Measurements from ENCODE around the gene SNAI1.

The SNAI1 gene

DNA sequence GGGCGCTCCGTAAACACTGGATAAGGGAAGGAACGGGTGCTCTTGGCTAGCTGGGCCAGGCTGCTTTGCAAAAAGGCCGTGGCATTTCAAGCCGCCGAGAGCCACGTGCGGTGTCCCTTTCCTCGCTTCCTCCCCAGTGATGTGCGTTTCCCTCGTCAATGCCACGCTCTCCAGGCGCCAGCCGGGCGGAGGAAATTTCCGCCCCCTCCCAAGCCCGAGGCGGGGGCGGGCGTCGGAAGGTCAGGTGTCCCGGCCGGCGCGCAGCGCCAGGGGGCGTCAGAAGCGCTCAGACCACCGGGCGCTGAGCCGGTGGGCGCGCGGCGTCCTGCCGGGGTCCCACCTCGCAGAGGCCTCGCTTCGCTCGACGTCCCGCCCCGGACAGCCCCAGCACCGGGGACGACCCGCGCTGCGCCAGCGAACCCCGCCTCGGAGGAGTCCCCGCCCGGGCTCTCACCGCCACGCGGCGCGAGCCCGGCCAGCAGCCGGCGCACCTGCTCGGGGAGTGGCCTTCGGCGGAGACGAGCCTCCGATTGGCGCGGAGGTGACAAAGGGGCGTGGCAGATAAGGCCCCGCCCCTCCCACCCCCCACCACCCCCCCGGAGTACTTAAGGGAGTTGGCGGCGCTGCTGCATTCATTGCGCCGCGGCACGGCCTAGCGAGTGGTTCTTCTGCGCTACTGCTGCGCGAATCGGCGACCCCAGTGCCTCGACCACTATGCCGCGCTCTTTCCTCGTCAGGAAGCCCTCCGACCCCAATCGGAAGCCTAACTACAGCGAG, at the start of gene SNAI1:
SNAI1 (plus strand) TSS at position 635 of the 777 bp plus-strand sequence; CDS start at position 715, 80 bp downstream.
- Mint-ChIP-seq H3K4me1 (peaks cover 8% of the 10 kb centered on the region), H3K27ac (peak within 1 kb of the TSS; percentile 38), H3K27me3 (peaks cover 3% of the 10 kb centered on the region), H3K9me3 (no peaks in the 10 kb centered on the region), H3K4me3 (peak within 1 kb of the TSS; percentile 79), H3K36me3 (no peaks in the 10 kb centered on the region)
- ATAC-seq (ENCODE audit: low read depth) = peak; percentile 93
- peak; percentile 73 to 81 for DNase-seq (ENCODE audit: low spot score in 2 of 2)

DNA sequence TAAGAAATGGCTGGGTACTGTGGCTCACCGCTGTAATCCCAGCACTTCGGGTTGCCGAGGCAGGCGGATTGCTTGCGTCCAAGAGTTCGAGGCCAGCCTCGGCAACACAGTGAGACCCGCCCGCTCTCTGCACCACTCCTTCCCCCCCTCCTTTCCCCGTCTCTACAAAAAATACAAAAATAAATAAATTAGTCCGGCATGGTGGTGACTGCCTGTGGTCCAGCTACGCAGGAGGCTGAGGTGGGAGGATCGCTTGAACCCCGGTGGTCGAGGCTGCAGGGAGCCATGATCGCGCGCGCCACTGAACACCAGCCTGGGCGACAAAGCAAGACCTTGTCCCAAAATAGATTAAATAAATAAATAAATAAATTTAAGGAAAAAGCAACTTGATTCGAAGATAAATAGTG, 47.0 kb upstream of the SNAI1 start:
- Mint-ChIP-seq H3K27me3 (no peaks in the 10 kb centered on the region), H3K27ac (peak overlapping the region; percentile 93), H3K4me3 (peak overlapping the region; percentile 97), H3K36me3 (peaks cover 5% of the 10 kb centered on the region), H3K9me3 (no peaks in the 10 kb centered on the region), H3K4me1 (peaks cover 35% of the 10 kb centered on the region)
- ATAC-seq (ENCODE audit: low read depth) (peak; percentile 4), DNase-seq (ENCODE audit: low spot score in 2 of 2) (no peak)

DNA sequence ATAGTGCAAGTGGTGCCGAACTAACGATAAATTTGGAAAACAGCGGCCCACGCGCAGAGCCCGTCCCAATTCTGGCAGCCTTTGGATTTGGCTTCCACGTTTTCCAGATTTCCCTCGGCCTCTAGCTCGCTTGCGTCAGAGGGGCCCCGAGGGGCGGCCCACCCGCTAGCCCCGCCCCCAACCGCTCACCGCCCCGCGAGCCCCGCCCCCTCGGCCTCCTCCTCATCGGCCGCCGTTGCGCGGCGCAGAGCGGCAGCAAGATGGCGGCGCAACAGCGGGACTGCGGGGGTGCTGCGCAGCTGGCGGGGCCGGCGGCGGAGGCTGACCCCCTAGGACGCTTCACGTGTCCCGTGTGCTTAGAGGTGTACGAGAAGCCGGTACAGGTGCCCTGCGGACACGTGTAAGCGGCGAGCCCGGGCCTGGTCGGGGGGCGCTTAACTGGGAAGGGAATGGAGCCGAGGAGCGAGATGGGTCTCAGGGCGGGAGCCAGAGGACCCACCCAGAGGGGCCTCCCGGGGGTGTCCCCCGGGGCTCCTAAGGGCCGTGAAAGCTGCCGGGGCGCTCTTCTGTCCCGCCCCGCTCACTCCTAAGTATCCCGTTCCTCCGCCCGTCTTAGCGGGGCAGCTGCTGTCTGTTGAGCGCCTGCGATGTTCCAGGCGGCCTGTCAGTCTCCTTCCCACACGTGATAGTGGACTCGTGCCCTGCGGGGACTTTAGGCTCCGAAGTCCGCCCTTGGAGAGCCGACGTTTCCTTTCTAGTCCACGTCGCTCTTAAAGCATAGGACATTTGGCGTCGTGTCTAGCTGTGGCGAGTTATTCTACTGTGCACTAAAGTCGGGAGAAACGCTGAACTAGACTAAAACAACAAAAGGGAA, 46.4 kb upstream of the SNAI1 start, which contains the start of gene RNF114:
RNF114 (plus strand) TSS at position 245 of the 874 bp plus-strand sequence; CDS start at position 261, 16 bp downstream.
- ATAC-seq (ENCODE audit: low read depth) (peak; percentile 83), DNase-seq (ENCODE audit: low spot score in 2 of 2) (peak; percentile 77 to 83)
- H3K36me3 Mint-ChIP-seq = peaks cover 10% of the 10 kb centered on the region
- peak within 1 kb of the TSS; percentile 97 for H3K4me3 Mint-ChIP-seq
- H3K27me3 Mint-ChIP-seq = no peaks in the 10 kb centered on the region
- peaks cover 41% of the 10 kb centered on the region for H3K4me1 Mint-ChIP-seq
- peak within 1 kb of the TSS; percentile 93 for H3K27ac Mint-ChIP-seq
- no peaks in the 10 kb centered on the region for H3K9me3 Mint-ChIP-seq

DNA sequence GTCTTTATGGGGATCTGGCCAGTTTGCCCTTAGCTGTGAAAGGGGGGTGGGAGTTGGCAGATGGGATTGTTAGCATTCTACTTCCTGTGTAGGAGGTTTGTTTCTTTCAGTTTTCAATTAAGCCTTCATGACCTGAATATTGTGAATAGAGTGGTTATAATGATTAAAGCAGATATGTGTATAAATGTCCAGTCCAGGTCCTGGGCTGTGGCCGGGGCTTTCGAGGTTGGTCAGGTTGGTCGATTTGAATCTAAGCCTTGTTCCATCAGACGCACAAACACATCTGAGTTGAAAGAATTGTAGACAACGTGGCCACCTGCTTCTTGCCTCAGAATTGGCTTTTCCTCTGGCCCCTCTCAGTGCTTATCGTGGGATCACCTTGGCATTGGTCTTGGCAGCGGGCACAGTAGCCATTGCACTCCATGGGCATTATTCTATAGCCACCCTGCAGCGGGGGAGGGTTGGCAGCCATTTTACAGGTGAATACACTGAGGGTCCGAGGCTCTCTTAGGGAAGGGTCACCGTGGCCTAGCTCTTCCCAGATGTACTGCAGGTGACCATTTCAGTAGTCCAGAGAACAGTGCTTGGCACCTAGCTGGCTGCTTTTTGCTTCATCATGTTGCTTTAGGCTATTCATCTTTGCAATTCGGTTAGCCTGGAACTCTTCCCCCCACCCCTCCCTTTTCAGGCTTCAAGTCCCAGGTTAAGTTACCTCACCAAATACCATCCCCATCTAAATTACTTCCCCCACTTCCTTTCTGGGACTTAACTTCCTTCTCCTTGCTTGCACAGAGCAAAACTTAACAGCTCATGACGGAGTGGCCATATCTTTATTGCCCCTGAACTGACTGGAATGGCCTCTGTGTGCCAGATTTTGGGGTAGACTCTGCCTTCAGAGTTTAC, 45.5 kb upstream of the SNAI1 start:
- Mint-ChIP-seq H3K9me3 (no peaks in the 10 kb centered on the region), H3K36me3 (peaks cover 12% of the 10 kb centered on the region), H3K4me3 (peak overlapping the region; percentile 97), H3K27me3 (no peaks in the 10 kb centered on the region), H3K27ac (peak overlapping the region; percentile 93), H3K4me1 (peaks cover 43% of the 10 kb centered on the region)
- peak; percentile 8 for ATAC-seq (ENCODE audit: low read depth)
- no peak for DNase-seq (ENCODE audit: low spot score in 2 of 2)

DNA sequence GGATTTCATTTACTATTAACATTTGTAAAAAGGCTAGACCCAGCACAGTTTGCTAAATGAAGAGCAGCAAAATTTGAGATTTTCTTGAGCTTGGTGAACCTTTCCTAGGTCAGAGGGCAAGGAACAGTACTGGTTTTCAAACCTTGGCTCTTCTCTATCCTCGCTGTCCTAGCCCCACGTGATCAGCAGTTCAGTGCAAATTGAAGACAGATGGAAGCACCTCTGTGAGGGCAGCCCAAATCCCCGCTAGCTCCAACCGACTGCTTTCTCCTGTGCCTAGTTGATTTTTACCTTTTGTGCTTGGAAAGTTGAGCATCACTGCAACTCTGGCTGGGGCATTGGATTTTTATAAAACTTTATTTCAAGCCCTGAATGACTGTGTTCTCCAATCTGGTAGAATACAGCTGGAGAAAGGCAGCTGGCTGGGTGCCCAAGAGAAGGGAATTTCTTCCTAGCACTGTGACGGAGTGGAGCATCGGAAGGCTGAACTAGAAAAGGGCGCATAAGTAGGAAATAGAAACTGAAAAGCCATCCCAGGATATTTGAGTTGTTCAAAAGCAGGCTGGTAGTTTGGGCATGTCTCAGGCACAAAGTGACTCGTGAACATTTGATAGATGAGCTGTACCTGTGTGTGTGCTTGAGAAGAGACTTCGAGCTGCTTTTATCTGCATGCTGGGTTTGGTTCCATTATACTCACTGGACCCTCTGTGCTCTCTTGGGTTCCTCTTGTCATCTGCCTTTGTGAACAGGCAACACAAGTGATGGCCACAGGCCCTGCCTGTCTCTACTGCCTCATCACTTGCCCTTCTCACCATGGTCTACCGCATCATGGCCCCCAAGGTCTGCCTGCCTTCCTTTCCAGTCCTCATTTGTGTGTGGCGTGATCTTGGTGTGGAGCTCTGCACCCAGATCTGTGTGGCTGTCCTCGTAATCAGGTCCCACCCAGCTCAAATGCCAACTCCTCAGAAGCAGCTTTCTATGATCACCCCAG, 44.3 kb upstream of the SNAI1 start:
- Mint-ChIP-seq H3K27ac (peak overlapping the region; percentile 93), H3K4me3 (peak overlapping the region; percentile 50), H3K27me3 (no peaks in the 10 kb centered on the region), H3K4me1 (peaks cover 43% of the 10 kb centered on the region), H3K36me3 (peaks cover 15% of the 10 kb centered on the region), H3K9me3 (no peaks in the 10 kb centered on the region)
- no peak for ATAC-seq (ENCODE audit: low read depth)
- no peak for DNase-seq (ENCODE audit: low spot score in 2 of 2)

DNA sequence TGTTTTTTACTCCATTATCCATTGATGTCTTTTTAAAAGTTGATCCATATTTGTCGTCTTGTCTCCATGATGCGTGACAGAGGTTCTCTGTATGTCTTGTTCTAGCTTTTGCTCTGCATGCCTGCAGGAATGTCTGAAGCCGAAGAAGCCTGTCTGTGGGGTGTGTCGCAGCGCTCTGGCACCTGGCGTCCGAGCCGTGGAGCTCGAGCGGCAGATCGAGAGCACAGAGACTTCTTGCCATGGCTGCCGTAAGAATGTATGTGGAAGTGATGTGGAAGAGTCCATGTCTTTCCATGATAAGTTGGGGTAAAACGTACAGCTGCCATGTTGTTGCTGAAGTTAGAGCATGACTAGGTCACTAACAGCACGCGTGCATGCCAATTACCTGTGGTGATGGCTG, 41.3 kb upstream of the SNAI1 start:
- no peaks in the 10 kb centered on the region for H3K27me3 Mint-ChIP-seq
- DNase-seq (ENCODE audit: low spot score in 2 of 2) (no peak), ATAC-seq (ENCODE audit: low read depth) (no peak)
- peaks cover 36% of the 10 kb centered on the region for H3K4me1 Mint-ChIP-seq
- H3K27ac Mint-ChIP-seq = no peak overlapping the region
- no peaks in the 10 kb centered on the region for H3K9me3 Mint-ChIP-seq
- no peak overlapping the region for H3K4me3 Mint-ChIP-seq
- H3K36me3 Mint-ChIP-seq = peaks cover 23% of the 10 kb centered on the region

DNA sequence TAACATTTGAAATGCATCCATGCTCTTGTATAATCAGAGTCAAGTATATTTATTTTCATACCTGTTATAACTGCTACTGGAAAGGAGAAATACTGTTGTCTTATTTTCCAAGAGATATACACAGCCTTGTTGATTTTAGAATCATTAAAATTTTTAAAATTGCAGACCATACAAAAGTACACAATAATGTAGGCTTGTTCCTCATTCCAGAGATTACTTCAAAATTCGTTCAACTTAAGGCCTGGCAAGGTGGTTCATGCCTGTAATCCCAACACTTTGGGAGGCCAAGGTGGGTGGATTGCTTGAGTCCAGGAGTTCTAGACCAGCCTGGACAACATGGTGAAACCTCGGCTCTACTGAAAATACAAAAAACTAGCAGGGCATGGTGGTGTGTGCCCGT, 40.5 kb upstream of the SNAI1 start:
- H3K36me3 Mint-ChIP-seq = peaks cover 27% of the 10 kb centered on the region

DNA sequence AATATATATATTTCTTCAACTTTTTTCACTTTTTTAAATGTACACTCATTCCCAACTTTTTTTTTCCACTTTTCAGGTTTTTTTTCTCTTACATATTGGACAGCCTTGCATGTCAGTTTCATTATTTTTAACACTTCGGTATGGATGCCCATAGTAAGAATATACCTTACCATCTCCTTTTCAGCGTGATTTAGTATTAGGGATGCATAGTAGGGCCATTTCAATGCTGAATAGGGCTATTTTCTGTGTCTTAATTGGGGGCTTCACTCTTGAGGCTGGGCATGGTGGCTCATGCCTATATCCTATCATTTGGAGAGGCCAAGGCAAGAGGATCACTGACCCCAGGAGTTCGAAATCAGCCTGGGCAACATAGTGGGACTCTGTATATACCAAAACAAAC, 39.8 kb upstream of the SNAI1 start:
- DNase-seq (ENCODE audit: low spot score in 2 of 2) (no peak), ATAC-seq (ENCODE audit: low read depth) (no peak)
- Mint-ChIP-seq H3K27me3 (no peaks in the 10 kb centered on the region), H3K9me3 (no peaks in the 10 kb centered on the region), H3K4me1 (peaks cover 23% of the 10 kb centered on the region), H3K36me3 (peaks cover 30% of the 10 kb centered on the region), H3K27ac (no peak overlapping the region), H3K4me3 (no peak overlapping the region)

More for the DNA sequence above, 40.5 kb upstream of the SNAI1 start:
- H3K27me3 Mint-ChIP-seq = no peaks in the 10 kb centered on the region
- DNase-seq (ENCODE audit: low spot score in 2 of 2) (no peak), ATAC-seq (ENCODE audit: low read depth) (no peak)
- no peak overlapping the region for H3K27ac Mint-ChIP-seq
- no peaks in the 10 kb centered on the region for H3K9me3 Mint-ChIP-seq
- no peak overlapping the region for H3K4me3 Mint-ChIP-seq
- H3K4me1 Mint-ChIP-seq = peaks cover 29% of the 10 kb centered on the region

DNA sequence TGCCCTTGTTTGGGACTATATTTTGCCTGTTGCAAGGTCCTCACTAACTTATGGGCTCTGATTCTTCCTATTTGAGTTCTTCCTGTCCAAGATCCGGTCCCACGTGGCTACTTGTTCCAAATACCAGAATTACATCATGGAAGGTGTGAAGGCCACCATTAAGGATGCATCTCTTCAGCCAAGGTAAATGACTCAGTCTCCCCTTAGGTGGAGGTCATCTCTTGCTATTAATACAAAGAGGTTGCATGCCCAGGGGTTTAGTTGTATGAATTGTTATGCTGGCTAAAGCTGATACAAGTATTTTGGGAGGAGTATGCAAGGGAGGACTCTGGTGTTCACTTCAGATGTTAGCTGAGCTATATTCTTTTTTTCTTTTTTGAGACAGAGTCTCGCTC, 37.5 kb upstream of the SNAI1 start:
- H3K4me1 Mint-ChIP-seq = peaks cover 9% of the 10 kb centered on the region
- ATAC-seq (ENCODE audit: low read depth) (no peak), DNase-seq (ENCODE audit: low spot score in 2 of 2) (no peak)
- no peak overlapping the region for H3K4me3 Mint-ChIP-seq
- H3K27me3 Mint-ChIP-seq = no peaks in the 10 kb centered on the region
- no peak overlapping the region for H3K27ac Mint-ChIP-seq
- H3K36me3 Mint-ChIP-seq = peaks cover 34% of the 10 kb centered on the region
- H3K9me3 Mint-ChIP-seq = no peaks in the 10 kb centered on the region

DNA sequence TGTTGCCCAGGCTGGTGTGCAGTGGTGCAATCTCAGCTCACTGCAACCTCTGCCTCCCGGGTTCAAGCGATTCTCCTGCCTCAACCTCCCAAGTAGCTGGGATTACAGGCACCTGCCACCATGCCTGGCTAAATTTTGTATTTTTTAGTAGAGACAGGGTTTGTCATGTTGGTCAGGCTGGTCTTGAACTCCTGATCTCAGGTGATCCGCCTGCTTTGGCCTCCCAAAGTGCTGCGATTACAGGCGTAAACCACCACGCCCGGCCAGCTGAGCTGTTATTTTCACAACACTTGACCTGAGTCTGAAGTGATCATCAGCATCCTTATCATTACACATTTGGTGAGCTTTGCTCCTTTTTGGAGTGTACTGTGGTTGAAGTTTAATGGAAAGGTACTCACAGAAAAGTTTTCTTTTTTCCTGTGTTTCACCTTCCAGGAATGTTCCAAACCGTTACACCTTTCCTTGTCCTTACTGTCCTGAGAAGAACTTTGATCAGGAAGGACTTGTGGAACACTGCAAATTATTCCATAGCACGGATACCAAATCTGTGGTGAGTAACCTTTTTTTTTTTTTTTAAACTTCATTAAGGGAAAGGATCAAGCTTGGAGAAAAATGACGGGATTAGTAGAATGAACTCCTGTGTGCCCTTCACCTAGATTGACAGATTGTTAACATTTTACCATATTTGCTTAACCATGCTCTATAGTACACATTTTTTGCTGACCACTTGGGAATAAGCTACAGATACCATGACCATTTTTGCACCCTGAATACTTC, 36.9 kb upstream of the SNAI1 start:
- H3K9me3 Mint-ChIP-seq = no peaks in the 10 kb centered on the region
- ATAC-seq (ENCODE audit: low read depth) (no peak), DNase-seq (ENCODE audit: low spot score in 2 of 2) (no peak)
- H3K27me3 Mint-ChIP-seq = no peaks in the 10 kb centered on the region
- peaks cover 34% of the 10 kb centered on the region for H3K36me3 Mint-ChIP-seq
- no peak overlapping the region for H3K4me3 Mint-ChIP-seq
- no peak overlapping the region for H3K27ac Mint-ChIP-seq
- H3K4me1 Mint-ChIP-seq = peaks cover 7% of the 10 kb centered on the region

DNA sequence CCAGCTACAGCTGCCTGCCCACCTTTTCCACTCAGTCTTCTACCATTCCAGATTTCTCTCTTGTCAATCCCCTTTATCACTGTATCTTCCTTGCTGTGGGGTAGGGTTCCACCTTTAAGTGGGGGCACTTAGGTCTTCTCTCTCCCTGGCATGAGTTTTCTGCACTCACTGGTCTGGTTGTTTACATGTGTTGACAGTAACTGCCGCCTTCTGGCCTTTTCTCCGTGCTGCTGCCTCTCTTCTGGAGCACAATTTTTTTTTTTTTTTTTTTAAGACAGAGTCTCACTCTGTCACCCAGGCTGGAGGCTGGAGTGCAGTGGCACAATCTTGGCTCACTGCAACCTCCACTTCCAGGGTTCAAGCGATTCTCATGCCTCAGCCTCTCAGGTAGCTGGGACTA, 34.6 kb upstream of the SNAI1 start:
- no peak overlapping the region for H3K4me3 Mint-ChIP-seq
- ATAC-seq (ENCODE audit: low read depth) (no peak), DNase-seq (ENCODE audit: low spot score in 2 of 2) (no peak)
- peaks cover 36% of the 10 kb centered on the region for H3K36me3 Mint-ChIP-seq
- H3K9me3 Mint-ChIP-seq = no peaks in the 10 kb centered on the region
- no peaks in the 10 kb centered on the region for H3K27me3 Mint-ChIP-seq
- no peaks in the 10 kb centered on the region for H3K4me1 Mint-ChIP-seq
- H3K27ac Mint-ChIP-seq = no peak overlapping the region

DNA sequence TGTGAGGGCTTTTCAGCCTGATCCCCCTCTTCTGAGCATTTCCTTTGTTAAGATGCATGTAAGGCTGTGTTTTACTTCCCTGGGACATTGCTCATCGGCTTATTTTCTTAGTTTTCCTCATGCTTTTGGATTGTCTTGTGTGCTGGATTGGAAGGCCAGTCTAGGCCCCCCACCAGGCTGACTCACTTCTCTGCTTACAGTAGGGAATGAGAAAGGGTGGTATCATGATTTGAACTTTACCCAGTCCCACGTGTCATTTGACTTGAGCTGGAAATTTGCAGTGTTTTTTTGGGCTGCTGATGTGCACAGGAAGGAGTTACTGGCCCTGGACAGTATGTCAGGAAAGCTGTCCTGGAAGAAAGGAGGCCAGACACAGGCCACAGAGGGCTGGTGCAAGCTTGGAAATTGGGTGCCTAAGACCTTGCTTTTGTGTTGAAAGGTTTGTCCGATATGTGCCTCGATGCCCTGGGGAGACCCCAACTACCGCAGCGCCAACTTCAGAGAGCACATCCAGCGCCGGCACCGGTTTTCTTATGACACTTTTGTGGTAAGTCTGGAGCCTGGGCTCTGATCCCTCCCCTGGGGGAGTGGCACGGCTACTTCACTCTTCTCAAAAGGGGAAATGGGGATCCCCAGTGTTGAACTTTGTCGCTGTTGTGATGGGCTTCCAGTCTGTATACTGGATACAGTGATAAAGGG, 33.8 kb upstream of the SNAI1 start:
- Mint-ChIP-seq H3K27me3 (no peaks in the 10 kb centered on the region), H3K4me1 (no peaks in the 10 kb centered on the region), H3K36me3 (peaks cover 38% of the 10 kb centered on the region), H3K4me3 (no peak overlapping the region), H3K9me3 (no peaks in the 10 kb centered on the region), H3K27ac (peak overlapping the region; percentile 67)
- DNase-seq (ENCODE audit: low spot score in 2 of 2) (no peak), ATAC-seq (ENCODE audit: low read depth) (no peak)
